Measurements from ENCODE around the gene CTPS1. TPM values are rescaled to one million over a fixed set of nuclear protein-coding genes. Genes with fewer than 3 reads are reported as not detected.
A peak's percentile ranks its signal among the peaks of the same experiment; 100 is the strongest.

The CTPS1 gene
- total RNA-seq, 1 donor from 2014 or later, result 41.8 TPM

DNA sequence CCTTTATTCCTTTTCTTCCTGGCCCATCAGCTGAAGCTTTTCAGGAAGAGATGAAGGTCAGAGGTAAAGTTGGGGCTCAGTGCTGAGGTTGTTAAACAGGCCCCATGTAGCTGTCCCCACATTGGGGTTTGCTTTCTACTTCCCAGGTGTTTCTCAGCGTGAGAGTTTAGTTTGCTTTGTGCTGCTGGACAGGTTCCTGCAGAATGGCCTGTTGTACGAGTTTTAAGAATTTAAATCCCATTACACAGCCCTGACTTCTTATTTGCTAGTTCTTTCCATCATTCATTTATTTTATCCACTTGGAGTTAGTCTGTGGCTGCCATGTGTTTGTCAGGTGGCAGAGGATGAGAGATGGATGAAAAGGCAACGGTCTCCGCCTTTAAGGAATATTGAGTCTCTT lies 19.2 kb downstream of the CTPS1 start:
- H3K36me3 Mint-ChIP-seq, result peaks cover 62% of the 10 kb centered on the region
- TF ChIP-seq, protein P1, sequence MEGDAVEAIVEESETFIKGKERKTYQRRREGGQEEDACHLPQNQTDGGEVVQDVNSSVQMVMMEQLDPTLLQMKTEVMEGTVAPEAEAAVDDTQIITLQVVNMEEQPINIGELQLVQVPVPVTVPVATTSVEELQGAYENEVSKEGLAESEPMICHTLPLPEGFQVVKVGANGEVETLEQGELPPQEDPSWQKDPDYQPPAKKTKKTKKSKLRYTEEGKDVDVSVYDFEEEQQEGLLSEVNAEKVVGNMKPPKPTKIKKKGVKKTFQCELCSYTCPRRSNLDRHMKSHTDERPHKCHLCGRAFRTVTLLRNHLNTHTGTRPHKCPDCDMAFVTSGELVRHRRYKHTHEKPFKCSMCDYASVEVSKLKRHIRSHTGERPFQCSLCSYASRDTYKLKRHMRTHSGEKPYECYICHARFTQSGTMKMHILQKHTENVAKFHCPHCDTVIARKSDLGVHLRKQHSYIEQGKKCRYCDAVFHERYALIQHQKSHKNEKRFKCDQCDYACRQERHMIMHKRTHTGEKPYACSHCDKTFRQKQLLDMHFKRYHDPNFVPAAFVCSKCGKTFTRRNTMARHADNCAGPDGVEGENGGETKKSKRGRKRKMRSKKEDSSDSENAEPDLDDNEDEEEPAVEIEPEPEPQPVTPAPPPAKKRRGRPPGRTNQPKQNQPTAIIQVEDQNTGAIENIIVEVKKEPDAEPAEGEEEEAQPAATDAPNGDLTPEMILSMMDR (IDR thresholded peaks at IDR 0.05; ENCODE audit: unreplicated experiment), result no peak
- no peaks in the 10 kb centered on the region for H3K9me3 Mint-ChIP-seq

DNA sequence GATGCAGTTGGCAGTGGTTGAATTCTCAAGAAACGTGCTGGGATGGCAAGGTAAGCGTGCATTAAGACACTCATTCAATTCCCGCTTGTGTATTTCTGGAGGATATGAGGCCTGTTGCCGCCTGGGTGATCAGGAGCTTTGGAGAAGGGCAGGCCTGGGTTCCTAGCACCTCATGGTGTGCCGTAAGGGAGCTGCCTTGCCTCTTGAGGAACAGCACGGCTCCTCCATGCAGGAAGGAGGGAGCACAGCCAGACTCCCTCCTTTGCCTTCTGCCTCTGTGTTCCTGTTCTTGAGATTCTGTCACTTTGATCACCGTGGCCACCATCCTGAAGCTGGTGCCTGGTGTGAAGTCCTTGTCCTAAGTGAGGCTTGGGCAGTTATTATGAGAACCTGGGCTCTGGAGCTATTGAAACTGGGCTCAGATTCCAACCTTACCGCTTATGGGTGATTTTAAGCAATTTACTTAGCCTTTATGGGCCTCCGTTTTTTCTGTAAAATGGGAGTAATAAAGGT lies 23.7 kb downstream of the CTPS1 start:
- TF ChIP-seq, protein P1 (IDR thresholded peaks at IDR 0.05; ENCODE audit: unreplicated experiment), result no peak
- H3K4me1 Mint-ChIP-seq, result no peaks in the 10 kb centered on the region

More for the DNA sequence above, 19.2 kb downstream of the CTPS1 start:
- no peak for DNase-seq (ENCODE audit: low spot score in 2 of 2, unreplicated experiment in 2 of 2)
- Mint-ChIP-seq H3K27ac (no peak overlapping the region), H3K4me3 (no peak overlapping the region), H3K27me3 (ENCODE audit: low read depth) (no peaks in the 10 kb centered on the region), H3K4me1 (peaks cover 2% of the 10 kb centered on the region)

DNA sequence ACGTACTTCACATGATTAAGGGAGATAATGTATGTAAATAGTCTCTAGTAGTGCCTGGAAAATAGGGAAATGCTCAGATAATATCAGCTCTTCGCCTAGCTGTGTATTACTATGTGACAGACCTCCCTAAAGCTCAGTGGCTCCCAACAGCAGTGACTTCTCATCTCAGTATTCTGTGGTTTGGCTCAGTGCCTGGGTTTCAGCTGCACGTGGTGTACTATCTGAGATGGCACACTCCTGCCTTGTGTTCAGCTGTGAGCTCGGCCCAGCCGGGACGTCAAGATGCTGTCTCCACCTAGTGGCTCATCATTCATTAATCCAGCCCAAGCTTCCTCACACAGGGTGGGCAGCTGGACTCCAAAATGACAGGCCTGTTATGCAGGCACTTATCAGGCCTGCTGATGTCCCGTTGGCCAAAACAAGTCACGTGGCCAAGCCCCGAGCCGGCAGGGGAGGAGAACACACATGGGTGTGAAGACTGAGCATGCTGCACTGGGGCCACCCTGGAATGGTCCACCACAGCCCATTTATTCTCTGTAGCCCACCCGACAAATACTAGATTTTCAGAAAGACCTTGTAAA lies 24.2 kb downstream of the CTPS1 start:
- Mint-ChIP-seq H3K4me1 (no peaks in the 10 kb centered on the region), H3K27me3 (ENCODE audit: low read depth) (no peaks in the 10 kb centered on the region), H3K36me3 (peaks cover 62% of the 10 kb centered on the region), H3K9me3 (no peaks in the 10 kb centered on the region), H3K27ac (no peak overlapping the region), H3K4me3 (no peak overlapping the region)
- TF ChIP-seq, protein P1 (IDR thresholded peaks at IDR 0.05; ENCODE audit: unreplicated experiment), result no peak
- peak; percentile 56 to 69 for DNase-seq (ENCODE audit: low spot score in 2 of 2, unreplicated experiment in 2 of 2)

More for the DNA sequence above, 23.7 kb downstream of the CTPS1 start:
- DNase-seq (ENCODE audit: low spot score in 2 of 2, unreplicated experiment in 2 of 2), result no peak
- no peak overlapping the region for H3K27ac Mint-ChIP-seq
- H3K27me3 Mint-ChIP-seq (ENCODE audit: low read depth), result no peaks in the 10 kb centered on the region
- H3K36me3 Mint-ChIP-seq, result peaks cover 62% of the 10 kb centered on the region
- no peak overlapping the region for H3K4me3 Mint-ChIP-seq
- H3K9me3 Mint-ChIP-seq, result no peaks in the 10 kb centered on the region

DNA sequence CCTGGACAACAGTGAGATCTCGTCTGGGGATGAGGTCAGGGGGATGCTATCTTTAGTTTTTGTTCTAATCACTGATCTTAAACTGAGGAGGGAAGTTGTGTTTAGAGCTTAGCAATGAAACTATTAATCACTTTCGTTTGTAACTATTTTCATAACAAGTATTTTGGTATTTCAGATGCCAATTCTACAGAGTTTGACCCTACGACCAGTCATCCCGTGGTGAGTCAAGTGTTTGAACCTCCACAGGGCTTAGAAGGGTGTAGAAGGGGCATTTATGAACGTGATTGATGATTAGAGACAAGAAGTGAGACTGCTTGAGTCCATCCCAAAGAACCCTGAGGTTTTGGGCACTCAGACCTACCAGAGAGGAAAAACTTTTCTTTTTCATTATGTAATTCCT lies 26.4 kb downstream of the CTPS1 start:
- H3K9me3 Mint-ChIP-seq, result no peaks in the 10 kb centered on the region
- peaks cover 63% of the 10 kb centered on the region for H3K36me3 Mint-ChIP-seq
- no peak for DNase-seq (ENCODE audit: low spot score in 2 of 2, unreplicated experiment in 2 of 2)
- no peak overlapping the region for H3K4me3 Mint-ChIP-seq
- H3K27me3 Mint-ChIP-seq (ENCODE audit: low read depth), result no peaks in the 10 kb centered on the region
- TF ChIP-seq, protein P1 (IDR thresholded peaks at IDR 0.05; ENCODE audit: unreplicated experiment), result no peak
- no peaks in the 10 kb centered on the region for H3K4me1 Mint-ChIP-seq
- no peak overlapping the region for H3K27ac Mint-ChIP-seq

DNA sequence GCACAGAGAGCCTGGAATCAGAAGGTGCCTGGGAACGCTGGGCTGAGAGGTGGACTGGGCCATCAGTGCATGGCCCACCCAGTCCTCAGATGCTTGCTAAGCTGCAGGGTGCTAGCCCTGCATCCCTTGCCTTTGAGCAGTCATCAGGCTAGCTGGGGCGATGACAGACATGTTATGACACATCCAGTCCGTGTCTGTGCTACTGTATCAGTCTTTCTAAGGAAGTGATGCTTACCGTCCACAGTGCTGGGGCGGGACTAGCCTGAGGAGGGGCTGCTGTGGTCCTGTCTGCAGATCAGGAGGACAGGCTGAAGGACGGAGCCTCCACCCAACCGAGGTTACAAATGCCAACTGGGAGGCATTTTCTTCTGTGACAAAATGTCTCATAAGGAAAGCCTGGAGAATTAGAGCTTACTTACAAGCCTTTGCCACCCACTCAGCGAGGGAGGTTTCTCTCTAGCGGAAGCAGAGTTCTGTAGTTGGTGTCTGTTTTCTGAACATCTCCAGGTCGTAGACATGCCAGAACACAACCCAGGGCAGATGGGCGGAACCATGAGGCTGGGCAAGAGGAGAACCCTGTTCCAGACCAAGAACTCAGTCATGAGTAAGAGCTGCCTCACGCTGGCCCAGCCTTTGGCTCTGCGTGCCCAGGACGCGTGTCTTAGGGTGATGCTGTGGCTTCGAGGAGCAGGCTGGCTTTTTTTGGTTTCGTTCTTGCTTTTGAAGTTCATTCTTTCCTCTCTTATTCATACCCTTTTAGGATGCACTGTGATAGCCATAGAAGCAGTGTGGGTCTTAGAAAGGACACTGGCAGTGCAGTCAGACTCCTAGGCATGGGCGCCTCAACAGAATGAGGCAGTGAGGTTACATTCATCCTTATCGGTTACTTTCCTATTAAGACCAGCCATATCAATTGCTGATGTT lies 27.7 kb downstream of the CTPS1 start:
- Mint-ChIP-seq H3K4me1 (no peaks in the 10 kb centered on the region), H3K9me3 (no peaks in the 10 kb centered on the region), H3K4me3 (no peak overlapping the region), H3K36me3 (peaks cover 61% of the 10 kb centered on the region), H3K27me3 (ENCODE audit: low read depth) (no peaks in the 10 kb centered on the region), H3K27ac (no peak overlapping the region)
- DNase-seq (ENCODE audit: low spot score in 2 of 2, unreplicated experiment in 2 of 2), result no peak
- TF ChIP-seq, protein P1 (IDR thresholded peaks at IDR 0.05; ENCODE audit: unreplicated experiment), result no peak

All from mesothelial cell of epicardium (in vitro differentiated cells).